OCI-LY7 (cell line): ENCODE results near the gene LZTFL1. TPM values are rescaled to one million over a fixed set of nuclear protein-coding genes. Genes with fewer than 3 reads are reported as not detected.

ENCODE experiments used
- BruUV-seq: library from RNA; stranded (reverse); fragments of 400-500 nt; replicated peaks from 2 replicates; lab custom pipeline; 2021; lab: Mats Ljungman, UMichigan
- CTCF ChIA-PET: fragments of 300-600 bp; sonication (Branson Sonifier 250); formaldehyde crosslinking; loops from one replicate; lab custom pipeline; 2022; ENCODE audit warnings: antibody characterized with exemption; ENCODE audit not compliant: unreplicated experiment; lab: Charles Lee
- POLR2A ChIA-PET: fragments of 300-600 bp; sonication (Branson Sonifier 250); formaldehyde crosslinking; loops from one replicate; lab custom pipeline; 2022; ENCODE audit warnings: antibody characterized with exemption; lab: Charles Lee
- DNase-seq: peaks from one replicate; pipeline ENCODE4 v3.0.0-alpha.2; 2015; ENCODE audit warnings: low spot score
- H2AFZ ChIP-seq: fragments of 200-600 bp; sonication (generic), shearing (Covaris generic); 2 replicates; pipeline ENCODE4 v1.6.1; 2014; ENCODE audit warnings: mild to moderate bottlenecking, antibody characterized with exemption, low read length, moderate library complexity
- H3K27ac ChIP-seq: fragments of 200-600 bp; sonication (generic); 2 replicates; pipeline ENCODE4 v1.5.1; 2014; ENCODE audit warnings: mixed run types, low read depth, mild to moderate bottlenecking, moderate library complexity, low read length, inconsistent platforms; ENCODE audit not compliant: poor library complexity, severe bottlenecking
- H3K36me3 ChIP-seq: fragments of 200-600 bp; sonication (generic); 2 replicates; pipeline ENCODE4 v1.6.1; 2014; ENCODE audit warnings: mild to moderate bottlenecking, antibody characterized with exemption, low read length, moderate library complexity, mixed read lengths; ENCODE audit not compliant: insufficient read depth
- H3K4me1 ChIP-seq: fragments of 200-600 bp; sonication (generic); 2 replicates; pipeline ENCODE4 v1.5.1; 2014; ENCODE audit warnings: mild to moderate bottlenecking, low read length; ENCODE audit not compliant: insufficient read depth, poor library complexity, severe bottlenecking
- H3K4me2 ChIP-seq: fragments of 200-600 bp; sonication (generic); 2 replicates; pipeline ENCODE4 v1.6.1; 2014; ENCODE audit warnings: mild to moderate bottlenecking, low read length
- H3K4me3 ChIP-seq: fragments of 200-600 bp; sonication (generic); 2 replicates; pipeline ENCODE4 v1.5.1; 2014; ENCODE audit warnings: mild to moderate bottlenecking, low read depth, low read length; ENCODE audit not compliant: poor library complexity, severe bottlenecking
- H3K79me2 ChIP-seq: fragments of 200-600 bp; sonication (generic); 2 replicates; pipeline ENCODE4 v1.6.1; 2016; ENCODE audit warnings: low read depth, mild to moderate bottlenecking, low read length, moderate library complexity, mixed read lengths; ENCODE audit not compliant: insufficient read depth
- H3K9me2 ChIP-seq: fragments of 200-600 bp; sonication (generic); 2 replicates; pipeline ENCODE4 v1.6.1; 2016; ENCODE audit warnings: mild to moderate bottlenecking, low read length, mixed read lengths; ENCODE audit not compliant: insufficient read depth
- H3K9me3 ChIP-seq: fragments of 200-600 bp; sonication (generic); 2 replicates; pipeline ENCODE4 v1.6.1; 2014; ENCODE audit warnings: mild to moderate bottlenecking, mixed run types, low read length, mixed read lengths
- H4K20me1 ChIP-seq: fragments of 200-600 bp; sonication (generic); 2 replicates; pipeline ENCODE4 v1.6.1; 2014; ENCODE audit warnings: mild to moderate bottlenecking, antibody characterized with exemption, low read length, moderate library complexity, mixed read lengths; ENCODE audit not compliant: insufficient read depth
- EZH2phosphoT487 ChIP-seq: fragments of 200-600 bp; sonication (generic); IDR thresholded peaks from 2 replicates; pipeline ENCODE4 v1.6.1; 2018; ENCODE audit warnings: low read depth, borderline replicate concordance, mild to moderate bottlenecking, mixed run types, antibody characterized with exemption, low read length, moderate library complexity, mixed read lengths
- intact Hi-C: fragments of 100-400 bp; cut with micrococcal nuclease; formaldehyde crosslinking; loops from one replicate; pipeline ENCODE4 v1.10.0; 2022; ENCODE audit not compliant: unreplicated experiment
- total RNA-seq, 2 experiments: library from RNA; depleted of rRNA in 1 of 2; stranded (reverse); fragments of >200 nt in 1 of 2; shearing (Covaris generic) in 1 of 2; gene quantifications; 2 replicates each; pipeline ENCODE4 v1.2.3, GENCODE V29; 2014 to 2022
- TF ChIP-seq, protein P1 (sequence below): fragments of 200-600 bp; sonication (generic); conservative IDR thresholded peaks from 2 replicates; pipeline ENCODE4 v1.5.1; 2014; ENCODE audit warnings: mild to moderate bottlenecking, antibody characterized with exemption, low read length, moderate library complexity, mixed read lengths

LZTFL1 gene
- total RNA-seq, 2 experiments from 2014 or later, result 3.2 to 8.7 TPM

DNA sequence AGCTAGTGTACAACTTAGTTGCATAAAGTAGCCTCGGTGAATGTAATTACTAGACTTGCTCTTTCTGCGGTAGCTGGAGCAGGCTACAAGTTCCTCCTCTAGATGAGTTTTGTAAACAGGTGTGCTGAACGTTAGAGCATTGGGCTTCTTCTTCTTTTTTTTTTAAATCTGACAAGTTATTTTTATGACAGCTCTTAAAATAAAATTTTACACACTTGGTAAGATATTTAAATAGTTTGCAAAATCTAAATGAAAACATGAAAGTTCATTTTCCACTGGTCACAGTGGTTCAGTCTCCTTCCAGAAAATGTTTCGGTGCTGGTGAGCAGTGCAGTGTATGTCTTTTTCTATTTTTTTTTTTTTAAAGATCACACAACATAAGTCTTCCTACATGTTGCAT, 47.4 kb upstream of the LZTFL1 start:
- peak; percentile 47 for DNase-seq
- intact Hi-C loops, result no loop called here
- Histone ChIP-seq H2AFZ (peak overlapping the region; percentile 6; the same call in 1 of the 2 replicates), H3K27ac (peak overlapping the region; percentile 18), H4K20me1 (no peaks in the 10 kb centered on the region), H3K36me3 (no peaks in the 10 kb centered on the region), H3K79me2 (no peaks in the 10 kb centered on the region), H3K9me3 (0 out of 2 replicates have a peak, but pooled peaks cover 5% of the 10 kb centered on the region), H3K4me2 (peak overlapping the region; percentile 22), H3K4me1 (peaks cover 15% of the 10 kb centered on the region), H3K4me3 (no peak overlapping the region), H3K9me2 (no peaks in the 10 kb centered on the region)
- POLR2A ChIA-PET, result interaction anchor here (0.6 to 0.9 kb wide), 2 partner anchors 27 to 656 kb away, joined by 3 to 4 read pairs; no protein-coding TSS in a partner anchor
- CTCF ChIA-PET, result no interaction called here
- no peak for TF ChIP-seq EZH2phosphoT487
- TF ChIP-seq, protein P1, sequence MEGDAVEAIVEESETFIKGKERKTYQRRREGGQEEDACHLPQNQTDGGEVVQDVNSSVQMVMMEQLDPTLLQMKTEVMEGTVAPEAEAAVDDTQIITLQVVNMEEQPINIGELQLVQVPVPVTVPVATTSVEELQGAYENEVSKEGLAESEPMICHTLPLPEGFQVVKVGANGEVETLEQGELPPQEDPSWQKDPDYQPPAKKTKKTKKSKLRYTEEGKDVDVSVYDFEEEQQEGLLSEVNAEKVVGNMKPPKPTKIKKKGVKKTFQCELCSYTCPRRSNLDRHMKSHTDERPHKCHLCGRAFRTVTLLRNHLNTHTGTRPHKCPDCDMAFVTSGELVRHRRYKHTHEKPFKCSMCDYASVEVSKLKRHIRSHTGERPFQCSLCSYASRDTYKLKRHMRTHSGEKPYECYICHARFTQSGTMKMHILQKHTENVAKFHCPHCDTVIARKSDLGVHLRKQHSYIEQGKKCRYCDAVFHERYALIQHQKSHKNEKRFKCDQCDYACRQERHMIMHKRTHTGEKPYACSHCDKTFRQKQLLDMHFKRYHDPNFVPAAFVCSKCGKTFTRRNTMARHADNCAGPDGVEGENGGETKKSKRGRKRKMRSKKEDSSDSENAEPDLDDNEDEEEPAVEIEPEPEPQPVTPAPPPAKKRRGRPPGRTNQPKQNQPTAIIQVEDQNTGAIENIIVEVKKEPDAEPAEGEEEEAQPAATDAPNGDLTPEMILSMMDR, result no peak
- no TSS peak for BruUV-seq

DNA sequence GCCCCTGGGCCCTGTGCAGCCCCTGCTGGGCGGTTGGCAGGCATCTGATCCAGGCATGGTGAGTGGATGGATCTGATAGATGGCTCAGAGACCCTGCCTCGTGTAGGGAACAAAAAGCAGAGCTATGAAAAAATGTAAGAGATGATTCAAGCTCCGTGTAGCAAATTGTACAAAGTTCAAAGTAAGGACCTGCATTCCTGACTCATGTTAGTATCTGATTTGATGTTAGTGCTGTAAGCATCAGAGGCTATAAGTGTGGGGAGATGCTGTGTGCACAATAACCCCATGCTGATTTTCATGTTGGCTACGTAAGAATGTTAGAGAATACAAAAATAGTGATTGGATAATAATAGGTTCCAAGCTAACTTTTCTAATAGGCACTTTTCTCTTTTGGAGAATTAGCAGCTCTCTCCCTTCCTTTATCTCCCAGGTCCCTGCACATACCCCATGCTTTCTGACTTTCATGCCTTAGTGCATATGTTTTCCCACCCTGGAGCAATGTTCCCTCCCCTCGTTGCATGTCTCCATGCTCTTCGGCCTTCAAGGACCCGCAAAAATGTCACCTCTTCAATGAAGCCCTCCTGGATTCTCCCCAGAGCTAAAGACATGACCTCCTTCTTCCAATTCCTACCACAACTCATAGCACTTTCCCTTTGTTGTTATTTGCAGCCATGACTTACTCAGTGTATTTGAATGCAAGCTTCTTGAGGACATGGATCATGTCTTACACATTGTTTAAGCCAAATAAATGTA, 46.0 kb upstream of the LZTFL1 start:
- no peaks in the 10 kb centered on the region for H4K20me1 ChIP-seq
- no peak for DNase-seq
- no peaks in the 10 kb centered on the region for H3K9me2 ChIP-seq
- ChIA-PET CTCF (no interaction called here), POLR2A (interaction anchor here (1.0 kb wide), 1 partner anchor 17 kb away, joined by 3 read pairs; no protein-coding TSS in a partner anchor)
- peaks cover 15% of the 10 kb centered on the region for H3K4me1 ChIP-seq
- no peak overlapping the region for H3K4me3 ChIP-seq
- H3K9me3 ChIP-seq, result 0 out of 2 replicates have a peak, but pooled peaks cover 5% of the 10 kb centered on the region
- BruUV-seq, result no TSS peak
- no peaks in the 10 kb centered on the region for H3K36me3 ChIP-seq
- H3K4me2 ChIP-seq, result no peak overlapping the region
- intact Hi-C loops, result no loop called here
- no peak for TF ChIP-seq EZH2phosphoT487
- TF ChIP-seq, protein P1, result no peak
- no peak overlapping the region for H2AFZ ChIP-seq
- H3K27ac ChIP-seq, result no peak overlapping the region
- H3K79me2 ChIP-seq, result no peaks in the 10 kb centered on the region

DNA sequence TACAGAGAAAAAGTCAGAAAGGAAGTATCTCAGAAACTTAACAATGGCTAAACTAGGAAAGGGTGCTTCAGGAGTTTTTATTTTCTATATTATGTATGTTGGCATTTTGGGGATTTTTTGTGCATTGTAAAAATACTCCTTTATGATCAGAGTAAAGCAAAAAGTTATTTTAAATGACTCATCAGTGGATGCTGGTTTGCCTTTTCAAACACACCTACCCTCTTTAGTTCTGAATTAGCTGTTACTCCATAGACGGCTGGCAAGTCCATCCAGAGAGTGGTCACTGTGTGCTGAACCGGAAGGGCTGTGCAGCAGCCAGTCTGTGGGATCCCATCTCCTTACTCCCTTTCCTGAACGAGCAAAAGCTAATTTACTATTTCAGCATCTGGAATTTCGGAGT, 45.4 kb upstream of the LZTFL1 start:
- no peak overlapping the region for H3K27ac ChIP-seq
- DNase-seq, result no peak
- intact Hi-C loops, result no loop called here
- no peaks in the 10 kb centered on the region for H4K20me1 ChIP-seq
- no peaks in the 10 kb centered on the region for H3K9me2 ChIP-seq
- CTCF ChIA-PET, result no interaction called here
- no TSS peak for BruUV-seq
- no peaks in the 10 kb centered on the region for H3K36me3 ChIP-seq
- H3K4me2 ChIP-seq, result no peak overlapping the region
- no peaks in the 10 kb centered on the region for H3K79me2 ChIP-seq
- H3K4me1 ChIP-seq, result peaks cover 15% of the 10 kb centered on the region
- H2AFZ ChIP-seq, result no peak overlapping the region
- H3K9me3 ChIP-seq, result 0 out of 2 replicates have a peak, but pooled peaks cover 5% of the 10 kb centered on the region
- POLR2A ChIA-PET, result interaction anchor here (1.0 kb wide), 1 partner anchor 18 kb away, joined by 3 read pairs; no protein-coding TSS in a partner anchor
- TF ChIP-seq EZH2phosphoT487, result no peak
- TF ChIP-seq, protein P1, result no peak
- H3K4me3 ChIP-seq, result no peak overlapping the region
